PFSK-1 (cell line): ENCODE measurements around the gene KIF26A.

Source experiments
- POLR2AphosphoS5 ChIP-seq: IDR thresholded peaks from 2 replicates; pipeline ENCODE4 v1.6.1; 2012; ENCODE audit warnings: low read depth, mild to moderate bottlenecking, control low read depth, low read length, moderate library complexity
- REST ChIP-seq, 2 experiments: IDR thresholded peaks; 2 replicates each; pipeline versions ENCODE4 v1.6.1 to v1.8.0; 2011 to 2012; ENCODE audit warnings: low read depth in 2 of 2, low read length in 2 of 2, control low read depth in 1 of 2, inconsistent platforms in 1 of 2, mild to moderate bottlenecking in 1 of 2, moderate library complexity in 1 of 2; ENCODE audit not compliant: insufficient read depth in 1 of 2
- SIN3A ChIP-seq: IDR thresholded peaks from 2 replicates; pipeline ENCODE4 v1.6.1; 2012; ENCODE audit warnings: mild to moderate bottlenecking, low read length, moderate library complexity, borderline replicate concordance; ENCODE audit not compliant: insufficient read depth
- TAF1 ChIP-seq: IDR thresholded peaks from 2 replicates; pipeline ENCODE4 v1.6.1; 2012; ENCODE audit warnings: low read length, control low read depth, borderline replicate concordance; ENCODE audit not compliant: insufficient read depth

- no peak for TF ChIP-seq TAF1
- TF ChIP-seq REST (IDR thresholded peaks at IDR 0.05; ENCODE audit: insufficient read depth in 1 of 2, low read depth in 2 of 2, low read length in 2 of 2), result no peak
- no peak for TF ChIP-seq POLR2AphosphoS5
- TF ChIP-seq SIN3A, result no peak
Measured at GRCh38 chr14:104143521-104144452, 5.4 kb downstream of the KIF26A start.
